A673 (cell line): ENCODE measurements around the gene ELOVL7. TPM values are rescaled to one million over a fixed set of nuclear protein-coding genes. Genes with fewer than 3 reads are reported as not detected.

Experiments
- BruUV-seq: library from RNA; stranded (reverse); fragments of 400-500 nt; replicated peaks from 2 replicates; lab custom pipeline; 2021; lab: Mats Ljungman, UMichigan
- CTCF ChIA-PET: fragments of 300-600 bp; sonication (Branson Sonifier 250); formaldehyde crosslinking; loops from one replicate; lab custom pipeline; 2022; ENCODE audit warnings: antibody characterized with exemption; lab: Charles Lee
- POLR2A ChIA-PET: fragments of 300-600 bp; sonication (Branson Sonifier 250); formaldehyde crosslinking; loops from one replicate; lab custom pipeline; 2022; ENCODE audit warnings: antibody characterized with exemption; ENCODE audit not compliant: low non-redundant PET; lab: Charles Lee
- DNase-seq: peaks from one replicate; pipeline ENCODE4 v3.0.0-alpha.2; 2015; ENCODE audit warnings: low spot score
- H3K27ac ChIP-seq: fragments of 200-600 bp; sonication (generic); 2 replicates; pipeline ENCODE4 v1.5.1; 2016; ENCODE audit warnings: mixed run types, low read depth, mild to moderate bottlenecking, mixed read lengths, antibody characterized with exemption, low read length; ENCODE audit not compliant: poor library complexity, severe bottlenecking
- H3K27me3 ChIP-seq: fragments of 200-600 bp; sonication (generic); replicated peaks from 2 replicates; pipeline ENCODE4 v1.6.1; 2017; ENCODE audit warnings: mixed run types, low read depth, mild to moderate bottlenecking, mixed read lengths, antibody characterized with exemption, low read length; ENCODE audit not compliant: insufficient read depth, poor library complexity
- H3K36me3 ChIP-seq: fragments of 200-600 bp; sonication (generic); 2 replicates; pipeline ENCODE4 v1.6.1; 2016; ENCODE audit warnings: mixed run types, mild to moderate bottlenecking, mixed read lengths, antibody characterized with exemption, low read length; ENCODE audit not compliant: insufficient read depth, poor library complexity, severe bottlenecking
- H3K4me1 ChIP-seq: fragments of 200-600 bp; sonication (generic); 2 replicates; pipeline ENCODE4 v1.6.1; 2017; ENCODE audit warnings: mixed run types, mild to moderate bottlenecking, mixed read lengths, antibody characterized with exemption, low read length; ENCODE audit not compliant: insufficient read depth, poor library complexity, severe bottlenecking
- H3K4me3 ChIP-seq: fragments of 200-600 bp; sonication (generic); 2 replicates; pipeline ENCODE4 v1.5.1; 2016; ENCODE audit warnings: low read depth, mixed run types, mild to moderate bottlenecking, mixed read lengths, low read length; ENCODE audit not compliant: poor library complexity, severe bottlenecking
- H3K9me3 ChIP-seq: fragments of 200-600 bp; sonication (generic); 2 replicates; pipeline ENCODE4 v1.6.1; 2016; ENCODE audit warnings: mixed run types, low read depth, mild to moderate bottlenecking, mixed read lengths, antibody characterized with exemption, low read length; ENCODE audit not compliant: poor library complexity, severe bottlenecking
- EZH2 ChIP-seq: fragments of 200-600 bp; sonication (generic); IDR thresholded peaks from 2 replicates; pipeline ENCODE4 v1.6.1; 2017; ENCODE audit warnings: borderline replicate concordance, low read depth, mild to moderate bottlenecking, mixed read lengths, antibody characterized with exemption, low read length; ENCODE audit not compliant: poor library complexity, severe bottlenecking
- intact Hi-C: fragments of 100-400 bp; cut with micrococcal nuclease; formaldehyde crosslinking; loops from one replicate; pipeline ENCODE4 v1.10.0; 2022; ENCODE audit not compliant: unreplicated experiment
- total RNA-seq: library from RNA; stranded (reverse); gene quantifications from 2 replicates; pipeline ENCODE4 v1.2.3, GENCODE V29; 2021
- TF ChIP-seq, protein P1 (sequence below): fragments of 300-800, 200-600 bp; sonication (generic); conservative IDR thresholded peaks from 2 replicates; pipeline ENCODE4 v1.5.1; 2017; ENCODE audit warnings: low read depth, mild to moderate bottlenecking, antibody characterized with exemption, low read length, moderate library complexity, mixed read lengths

Gene ELOVL7
- total RNA-seq, 1 experiment from 2014 or later: not detected

DNA sequence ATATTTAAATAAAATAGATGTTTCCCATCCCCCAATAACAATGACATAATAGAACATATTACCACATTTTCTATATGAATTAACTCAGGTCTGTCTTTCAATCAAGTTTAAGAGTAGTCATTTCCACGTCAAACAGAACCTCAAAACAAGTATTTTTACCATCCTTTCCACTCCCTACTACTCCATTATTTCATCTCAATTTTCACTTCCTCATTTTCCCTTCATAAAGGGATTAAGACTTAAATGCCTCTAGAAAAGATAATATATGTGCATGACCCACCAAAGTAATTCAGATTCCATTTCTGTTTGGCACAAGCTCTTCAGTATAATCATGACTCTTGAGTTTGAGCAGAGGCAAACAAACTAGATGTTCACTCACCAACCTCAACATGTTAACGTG lies 40.4 kb downstream of the ELOVL7 start:
- intact Hi-C loops: no loop called here
- POLR2A ChIA-PET: no interaction called here

DNA sequence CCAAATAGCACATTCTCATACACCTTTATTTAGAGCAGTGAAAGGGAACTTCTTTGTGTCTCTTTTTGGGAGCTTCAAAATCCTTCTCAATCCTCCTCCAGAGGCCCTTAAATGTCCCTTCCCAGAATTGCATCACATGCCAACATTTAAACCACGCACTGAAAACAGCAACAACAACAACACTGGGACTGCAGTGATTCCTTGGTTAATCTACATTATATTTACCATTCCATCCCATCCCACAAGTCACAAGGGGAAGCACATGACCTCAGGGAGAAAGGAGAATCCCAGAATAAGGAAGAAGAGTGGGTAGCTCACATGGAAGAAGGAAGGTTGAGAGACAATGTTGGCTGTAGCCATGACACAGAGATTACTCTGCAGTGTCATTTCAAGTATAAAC lies 41.1 kb downstream of the ELOVL7 start:
- POLR2A ChIA-PET: no interaction called here
- intact Hi-C loops: no loop called here

More for the DNA sequence above, 40.4 kb downstream of the ELOVL7 start:
- TF ChIP-seq EZH2: no peak
- TF ChIP-seq, protein P1, sequence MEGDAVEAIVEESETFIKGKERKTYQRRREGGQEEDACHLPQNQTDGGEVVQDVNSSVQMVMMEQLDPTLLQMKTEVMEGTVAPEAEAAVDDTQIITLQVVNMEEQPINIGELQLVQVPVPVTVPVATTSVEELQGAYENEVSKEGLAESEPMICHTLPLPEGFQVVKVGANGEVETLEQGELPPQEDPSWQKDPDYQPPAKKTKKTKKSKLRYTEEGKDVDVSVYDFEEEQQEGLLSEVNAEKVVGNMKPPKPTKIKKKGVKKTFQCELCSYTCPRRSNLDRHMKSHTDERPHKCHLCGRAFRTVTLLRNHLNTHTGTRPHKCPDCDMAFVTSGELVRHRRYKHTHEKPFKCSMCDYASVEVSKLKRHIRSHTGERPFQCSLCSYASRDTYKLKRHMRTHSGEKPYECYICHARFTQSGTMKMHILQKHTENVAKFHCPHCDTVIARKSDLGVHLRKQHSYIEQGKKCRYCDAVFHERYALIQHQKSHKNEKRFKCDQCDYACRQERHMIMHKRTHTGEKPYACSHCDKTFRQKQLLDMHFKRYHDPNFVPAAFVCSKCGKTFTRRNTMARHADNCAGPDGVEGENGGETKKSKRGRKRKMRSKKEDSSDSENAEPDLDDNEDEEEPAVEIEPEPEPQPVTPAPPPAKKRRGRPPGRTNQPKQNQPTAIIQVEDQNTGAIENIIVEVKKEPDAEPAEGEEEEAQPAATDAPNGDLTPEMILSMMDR: no peak
- CTCF ChIA-PET: no interaction called here
- no peaks in the 10 kb centered on the region for H3K36me3 ChIP-seq
- no peak for DNase-seq
- H3K9me3 ChIP-seq: no peaks in the 10 kb centered on the region
- H3K4me1 ChIP-seq: no peaks in the 10 kb centered on the region
- H3K4me3 ChIP-seq: no peak overlapping the region
- no peak overlapping the region for H3K27ac ChIP-seq
- BruUV-seq: no TSS peak
- H3K27me3 ChIP-seq: no peaks in the 10 kb centered on the region

DNA sequence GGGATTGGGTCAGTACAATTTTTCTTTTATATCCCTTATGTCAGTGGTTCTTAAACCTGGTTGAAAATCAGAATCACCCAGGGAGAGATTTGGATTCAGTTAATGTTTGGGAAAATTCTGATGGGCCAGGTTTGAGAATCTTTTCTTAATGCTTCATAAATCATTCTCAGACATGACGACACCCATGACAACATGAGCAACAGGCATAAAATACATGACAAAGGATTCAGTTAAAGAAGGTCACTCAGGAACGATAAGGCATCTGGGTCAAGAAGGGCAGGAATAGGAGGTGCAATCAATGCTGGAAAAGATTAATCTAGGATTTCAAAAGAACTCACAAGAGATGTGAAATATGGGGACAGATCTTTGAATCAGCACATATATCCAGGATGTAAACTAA lies 41.8 kb downstream of the ELOVL7 start:
- CTCF ChIA-PET: no interaction called here
- BruUV-seq: no TSS peak

More for the DNA sequence above, 41.1 kb downstream of the ELOVL7 start:
- CTCF ChIA-PET: no interaction called here
- BruUV-seq: no TSS peak
- no peaks in the 10 kb centered on the region for H3K4me1 ChIP-seq
- H3K36me3 ChIP-seq: no peaks in the 10 kb centered on the region
- TF ChIP-seq EZH2: no peak
- TF ChIP-seq, protein P1: no peak
- no peaks in the 10 kb centered on the region for H3K27me3 ChIP-seq
- no peak overlapping the region for H3K4me3 ChIP-seq
- no peaks in the 10 kb centered on the region for H3K9me3 ChIP-seq
- H3K27ac ChIP-seq: no peak overlapping the region
- no peak for DNase-seq

More for the DNA sequence above, 41.8 kb downstream of the ELOVL7 start:
- intact Hi-C loops: no loop called here
- Histone ChIP-seq H3K9me3 (no peaks in the 10 kb centered on the region), H3K27ac (no peak overlapping the region), H3K36me3 (no peaks in the 10 kb centered on the region), H3K4me3 (no peak overlapping the region), H3K27me3 (peaks cover 5% of the 10 kb centered on the region), H3K4me1 (no peaks in the 10 kb centered on the region)
- POLR2A ChIA-PET: no interaction called here
- no peak for TF ChIP-seq EZH2
- TF ChIP-seq, protein P1: no peak
- no peak for DNase-seq
